GM18505 (cell line): Measurements from ENCODE around the gene CYP2A7.
"Not testable (repeated sequence)": the region's sequence is repeated elsewhere in the genome, so short reads cannot be mapped to it uniquely, and the experiment has no call there.

Source experiments
- ATAC-seq: cut with Tn5 transposase; IDR thresholded peaks from one replicate; pipeline ENCODE4 v1.9.1; 2021; ENCODE audit not compliant: unreplicated experiment
- POLR2A ChIP-seq: IDR thresholded peaks from 4 replicates; pipeline ENCODE4 v1.6.1; 2011; ENCODE audit warnings: borderline replicate concordance; ENCODE audit not compliant: insufficient read depth, insufficient read length; ENCODE audit errors: extremely low read depth

The CYP2A7 gene

DNA sequence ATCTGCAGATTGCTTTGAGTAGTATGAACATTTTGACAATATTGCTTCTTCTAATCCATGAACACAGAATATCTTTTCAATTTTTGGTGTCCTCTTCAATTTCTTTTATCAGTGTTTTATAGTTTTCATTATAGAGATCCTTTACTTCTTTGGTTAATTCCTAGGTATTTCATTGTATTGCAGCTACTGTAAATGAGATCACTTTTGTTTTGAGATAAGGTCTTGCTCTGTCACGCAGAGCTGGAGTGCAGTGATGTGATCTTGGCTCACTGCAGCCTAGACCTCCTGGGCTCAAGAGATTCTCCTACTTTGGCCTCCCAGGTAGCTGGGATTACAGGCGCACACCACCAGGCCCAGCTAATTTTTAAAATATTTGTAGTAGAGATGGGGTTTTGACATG, 9.8 kb downstream of the CYP2A7 start:
- no peak for ATAC-seq
- no peak for TF ChIP-seq POLR2A

DNA sequence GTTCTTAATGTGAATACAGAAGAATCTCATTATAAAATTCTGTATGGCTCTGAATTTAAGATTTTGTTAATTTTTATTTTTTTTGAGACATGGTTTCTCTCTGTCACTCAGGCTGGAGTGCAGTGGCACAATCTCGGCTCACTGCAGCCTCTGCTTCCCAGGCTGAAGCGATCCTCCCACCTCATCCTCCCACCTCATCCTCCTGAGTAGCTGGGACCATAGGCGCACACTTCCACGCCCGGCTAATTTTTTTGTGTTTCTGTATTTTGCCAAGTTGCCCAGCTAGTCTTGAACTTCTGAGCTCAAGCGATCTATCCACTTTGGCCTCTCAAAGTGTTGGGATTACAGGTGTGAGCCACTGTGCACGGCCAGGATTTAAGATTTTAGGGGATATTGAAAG, 14.3 kb downstream of the CYP2A7 start:
- no peak for ATAC-seq
- no peak for TF ChIP-seq POLR2A

DNA sequence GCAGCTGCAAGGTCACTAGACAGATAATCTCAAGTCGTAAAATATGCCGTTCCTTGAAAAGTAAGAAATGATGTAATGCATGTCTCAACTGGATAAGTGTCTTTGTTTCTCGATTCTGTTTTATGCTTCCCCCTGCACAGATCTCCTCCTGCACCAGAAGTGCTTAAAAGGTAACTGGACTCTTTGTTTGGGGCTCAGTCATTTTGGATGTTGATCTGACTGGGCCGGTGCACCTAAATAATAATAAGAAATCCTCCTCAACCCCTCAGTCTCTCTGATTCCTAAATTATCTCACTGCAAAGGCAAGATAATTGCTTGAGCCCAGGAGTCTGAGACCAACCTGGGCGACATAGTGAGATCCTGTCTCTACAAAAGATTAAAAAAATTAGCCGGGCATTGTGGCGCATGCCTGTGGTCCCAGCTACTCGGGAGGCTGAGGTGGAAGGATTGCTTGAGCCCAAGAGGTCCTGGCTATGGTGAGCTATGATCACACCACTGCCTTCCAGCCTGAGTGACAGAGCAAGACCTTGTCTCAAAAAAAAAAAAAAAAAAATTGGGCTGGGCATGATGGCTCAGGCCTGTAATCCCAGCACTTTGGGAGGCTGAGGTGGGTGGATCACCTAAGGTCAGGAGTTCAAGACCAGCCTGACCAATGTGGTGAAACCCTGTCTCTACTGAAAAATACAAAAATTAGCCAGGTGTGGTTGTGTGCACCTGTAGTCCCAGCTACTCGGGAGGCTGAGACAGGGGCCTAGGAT, 17.1 kb downstream of the CYP2A7 start:
- not testable (repeated sequence) for ATAC-seq

DNA sequence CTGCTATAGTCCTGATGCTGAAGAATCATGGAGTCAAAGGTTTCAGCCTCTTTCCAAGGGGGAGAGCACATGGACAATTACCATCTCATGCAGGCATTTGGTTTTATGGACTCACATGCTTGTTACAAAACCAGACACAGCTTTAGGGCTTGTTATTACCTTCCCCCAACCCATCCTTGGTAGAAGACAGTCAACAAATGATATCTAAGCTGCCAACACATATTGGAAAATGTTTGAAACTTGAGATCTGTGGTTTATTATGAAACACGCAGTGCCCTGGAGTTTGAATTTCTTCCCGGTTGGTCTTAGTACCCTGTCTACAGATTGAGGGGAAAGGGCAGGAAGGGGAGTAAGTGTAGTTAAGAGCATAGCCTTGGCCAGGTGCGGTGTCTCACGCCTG, 19.2 kb downstream of the CYP2A7 start:
- ATAC-seq, result no peak
- no peak for TF ChIP-seq POLR2A

DNA sequence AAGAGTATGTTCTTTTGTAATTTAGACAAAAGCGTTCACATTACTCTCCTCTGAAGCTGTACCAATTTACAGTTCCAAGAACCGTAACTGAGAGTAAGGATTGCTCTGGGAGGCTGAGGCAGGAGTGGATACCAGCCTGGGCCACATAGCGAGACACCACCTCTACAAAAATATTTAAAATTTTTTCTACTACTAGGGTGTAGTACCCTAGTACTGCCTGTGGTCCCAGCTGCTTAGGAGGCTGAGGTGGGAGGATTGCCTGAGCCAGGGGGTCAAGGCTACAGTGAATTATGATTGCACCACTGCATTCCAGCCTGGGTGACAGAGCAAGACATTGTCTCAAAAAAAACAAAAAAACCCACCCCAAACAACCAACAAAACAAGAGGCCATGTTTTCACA, 19.7 kb downstream of the CYP2A7 start:
- TF ChIP-seq POLR2A, result no peak
- no peak for ATAC-seq

DNA sequence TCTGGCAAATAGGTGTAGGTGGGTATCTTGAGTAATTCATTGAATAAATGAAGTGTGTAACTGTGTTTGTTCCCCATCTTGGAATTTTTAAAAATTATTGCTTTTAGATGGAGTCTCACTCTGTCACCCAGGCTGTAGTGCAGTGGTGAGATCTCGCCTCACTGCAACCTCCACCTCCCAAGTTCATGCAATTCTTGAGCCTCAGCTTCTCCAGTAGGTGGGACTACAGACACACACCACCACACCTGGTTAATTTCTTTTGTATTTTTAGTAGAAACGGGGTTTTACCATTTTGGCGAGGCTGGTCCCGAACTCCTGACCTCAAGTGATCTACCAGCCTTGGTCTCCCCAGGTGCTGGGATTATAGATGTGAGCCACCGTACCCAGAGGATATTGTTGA, 23.9 kb downstream of the CYP2A7 start:
- ATAC-seq, result no peak
- no peak for TF ChIP-seq POLR2A

DNA sequence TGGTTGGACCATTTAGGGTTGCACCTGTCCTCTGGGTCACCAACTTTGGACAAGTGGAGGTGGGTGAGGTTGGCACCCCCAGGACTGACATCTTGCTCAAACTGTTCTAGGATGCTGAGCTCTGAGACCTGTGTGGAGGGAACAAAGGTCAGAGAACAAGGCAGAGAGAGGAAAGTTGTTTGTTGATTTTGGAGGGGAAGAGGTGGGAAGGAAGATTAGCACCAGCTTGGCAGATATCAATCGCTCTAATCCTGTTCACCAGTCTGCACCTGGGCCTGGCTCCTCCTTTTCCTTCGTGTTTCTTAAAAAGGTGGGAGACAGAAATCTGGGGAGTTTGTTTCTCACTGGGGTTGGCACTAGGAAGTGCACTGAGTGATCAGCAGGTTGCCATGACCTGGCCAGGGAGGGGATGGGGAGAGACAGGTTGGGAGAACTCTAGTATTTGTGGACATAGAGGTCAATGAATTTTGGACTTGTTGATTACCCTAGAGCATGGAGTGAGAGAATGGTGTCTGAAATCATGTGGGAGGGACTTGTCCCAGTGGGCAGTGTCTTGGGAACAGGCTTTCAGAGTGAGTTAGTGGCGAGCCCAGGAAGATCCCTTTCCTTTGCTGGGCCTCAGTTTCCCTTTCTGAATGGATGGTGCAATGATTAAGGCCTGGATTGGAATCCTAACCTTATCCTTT, 29.4 kb downstream of the CYP2A7 start:
- not testable (repeated sequence) for ATAC-seq

DNA sequence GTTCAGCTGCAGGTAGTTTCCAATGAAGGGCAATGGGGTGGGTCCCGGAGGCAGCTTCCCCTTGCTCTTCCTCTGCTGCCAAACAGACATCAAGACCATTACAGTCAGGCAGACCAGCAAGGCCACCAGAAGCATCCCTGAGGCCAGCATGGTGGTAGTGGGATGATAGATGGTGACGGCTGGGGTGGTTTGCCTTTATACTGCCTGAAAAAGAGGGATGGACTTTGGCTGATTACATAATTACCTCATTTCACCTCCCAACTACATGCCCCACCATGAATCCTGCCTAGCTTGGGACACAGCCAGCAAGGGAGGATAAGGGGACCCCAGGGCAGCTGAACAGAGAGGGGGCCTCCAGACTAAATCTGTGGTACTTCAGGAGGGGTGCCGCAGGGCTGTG, 31.8 kb downstream of the CYP2A7 start, which contains the start of gene CYP2A6:
Gene CYP2A6, minus strand, starts transcription at position 171 of the 400 bp plus-strand sequence. Its CDS starts 21 bp downstream, at position 150.
- not testable (repeated sequence) for ATAC-seq

DNA sequence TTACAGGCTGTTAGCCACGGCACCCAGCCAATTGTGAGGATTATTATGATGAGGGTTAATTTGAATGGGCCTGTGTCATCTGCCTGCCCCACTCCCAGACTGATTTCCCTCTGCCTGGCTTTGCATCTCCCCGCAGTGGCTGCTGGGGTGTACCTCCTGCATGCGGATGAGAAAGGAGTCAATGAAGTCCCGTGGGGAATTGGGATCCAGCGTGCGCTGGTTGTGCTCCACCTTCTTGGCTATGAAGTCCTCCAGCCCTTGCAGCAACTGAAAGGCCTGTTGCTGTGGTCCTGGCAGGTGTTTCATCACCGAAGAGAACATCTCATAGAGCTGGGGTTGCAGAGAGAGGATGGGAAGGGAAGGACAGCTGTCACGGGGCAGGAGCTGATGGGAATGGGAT, 35.3 kb downstream of the CYP2A7 start:
- ATAC-seq, result not testable (repeated sequence)

DNA sequence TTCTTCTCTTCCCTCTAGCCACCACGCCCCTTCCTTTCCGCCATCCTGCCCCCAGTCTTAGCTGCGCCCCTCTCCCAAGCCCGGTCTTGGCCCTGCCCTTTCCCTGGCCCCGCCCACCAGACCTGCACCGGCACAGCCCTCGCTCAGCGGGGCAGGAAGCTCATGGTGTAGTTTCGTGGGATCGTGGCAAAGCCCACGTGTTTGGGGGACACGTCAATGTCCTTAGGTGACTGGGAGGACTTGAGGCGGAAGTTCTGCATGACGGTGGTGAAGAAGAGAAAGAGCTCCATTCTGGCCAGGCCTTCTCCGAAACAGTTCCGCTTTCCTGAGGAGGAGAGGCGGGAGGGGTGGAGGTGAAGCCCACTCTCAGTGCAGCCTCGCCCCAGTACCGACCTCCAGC, 38.4 kb downstream of the CYP2A7 start:
- ATAC-seq, result not testable (repeated sequence)

DNA sequence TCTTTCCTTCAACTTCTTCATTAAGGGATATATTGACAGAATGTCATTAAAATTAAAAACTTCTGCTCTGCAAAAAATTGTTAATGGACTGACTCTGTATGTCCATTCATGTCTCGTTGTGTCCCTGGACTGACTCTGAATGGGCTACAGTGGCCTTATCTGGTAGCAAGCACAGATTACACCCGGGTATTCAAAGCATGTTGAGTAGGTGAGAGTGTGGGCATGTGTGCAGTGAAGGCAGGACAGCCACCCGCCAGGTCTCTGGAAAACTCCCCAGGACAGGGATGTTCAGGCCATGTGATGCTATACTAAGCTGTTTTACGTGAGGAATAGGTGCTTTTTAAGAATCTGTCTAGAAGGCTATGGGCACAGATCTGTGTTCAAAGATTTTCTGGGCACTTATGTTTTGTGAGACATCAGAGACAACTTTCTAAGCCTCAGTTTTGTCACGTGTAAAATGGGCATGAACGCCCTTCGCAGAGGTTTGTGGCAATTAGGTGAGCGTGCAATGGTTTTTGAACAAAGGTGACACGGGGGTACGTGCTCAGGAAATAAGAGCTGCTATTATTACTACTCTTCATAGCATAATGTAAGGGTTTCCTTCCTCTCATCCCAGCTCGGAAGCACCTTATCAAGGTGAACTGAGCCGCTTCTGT, 38.9 kb downstream of the CYP2A7 start:
- not testable (repeated sequence) for ATAC-seq

DNA sequence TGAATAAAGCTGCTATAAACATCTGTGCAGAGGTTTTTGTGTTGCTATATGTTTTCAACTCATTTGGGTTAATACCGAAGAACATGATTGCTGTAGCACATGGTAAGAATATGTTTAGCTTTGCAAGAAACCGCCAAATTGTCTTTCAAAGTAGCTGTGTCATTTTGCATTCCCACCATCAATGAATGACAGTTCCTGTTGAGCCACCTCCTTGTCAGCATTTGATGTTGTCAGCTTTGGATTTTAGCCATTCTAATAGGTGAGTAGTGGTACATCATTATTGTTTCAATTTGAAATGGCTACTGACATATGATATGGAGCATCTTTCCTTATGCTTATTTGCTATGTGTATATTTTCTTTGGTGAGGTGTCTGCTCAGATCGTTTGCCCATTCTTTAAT, 40.0 kb downstream of the CYP2A7 start:
- ATAC-seq, result not testable (repeated sequence)

DNA sequence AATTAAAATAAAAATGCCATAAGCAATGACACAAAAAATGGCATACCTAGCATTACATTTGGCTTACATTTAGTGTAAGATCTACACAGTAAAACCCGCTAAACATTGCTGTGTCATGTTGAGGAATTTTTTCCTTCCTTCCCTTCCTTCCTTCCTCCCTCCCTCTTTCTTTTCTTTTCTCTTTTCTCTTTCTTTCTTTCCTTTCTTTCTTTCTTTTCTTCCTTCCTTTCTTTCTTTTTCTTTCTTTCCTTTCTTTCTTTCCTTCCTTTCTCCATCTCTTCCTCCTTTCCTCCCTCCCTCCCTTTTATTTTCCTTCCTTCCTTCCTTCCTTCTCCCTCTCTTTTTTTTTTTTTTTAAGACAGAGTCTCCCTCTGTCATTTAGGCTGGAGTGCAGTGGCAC, 43.6 kb downstream of the CYP2A7 start:
- ATAC-seq, result not testable (repeated sequence)

DNA sequence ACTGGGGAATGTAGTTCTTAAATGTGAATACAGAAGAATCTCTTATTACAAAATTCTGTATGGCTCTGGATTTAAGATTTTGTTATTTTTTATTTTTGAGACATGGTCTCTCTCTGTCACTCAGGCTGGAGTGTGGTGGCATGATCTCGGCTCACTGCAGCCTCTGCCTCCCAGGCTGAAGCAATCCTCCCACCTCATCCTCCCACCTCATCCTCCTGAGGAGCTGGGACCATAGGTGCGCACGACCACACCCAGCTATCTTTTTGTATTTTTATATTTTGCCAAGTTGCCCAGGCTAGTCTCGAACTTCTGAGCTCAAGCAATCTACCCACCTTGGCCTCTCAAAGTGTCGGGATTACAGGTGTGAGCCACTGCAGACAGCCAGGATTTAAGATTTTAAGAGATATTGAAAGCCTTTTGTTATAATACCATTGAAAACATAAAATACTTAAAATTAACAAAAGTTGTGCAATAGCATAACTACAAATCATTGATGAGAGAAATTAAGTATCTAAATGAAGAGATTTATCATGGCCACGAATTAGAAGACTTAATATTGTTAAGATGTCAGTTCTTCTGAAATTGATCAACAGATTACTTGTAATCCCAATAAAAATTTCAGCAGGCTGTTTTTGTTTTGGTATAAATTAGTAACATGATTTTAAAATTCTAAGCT, 45.1 kb downstream of the CYP2A7 start:
- no peak for TF ChIP-seq POLR2A
- no peak for ATAC-seq

DNA sequence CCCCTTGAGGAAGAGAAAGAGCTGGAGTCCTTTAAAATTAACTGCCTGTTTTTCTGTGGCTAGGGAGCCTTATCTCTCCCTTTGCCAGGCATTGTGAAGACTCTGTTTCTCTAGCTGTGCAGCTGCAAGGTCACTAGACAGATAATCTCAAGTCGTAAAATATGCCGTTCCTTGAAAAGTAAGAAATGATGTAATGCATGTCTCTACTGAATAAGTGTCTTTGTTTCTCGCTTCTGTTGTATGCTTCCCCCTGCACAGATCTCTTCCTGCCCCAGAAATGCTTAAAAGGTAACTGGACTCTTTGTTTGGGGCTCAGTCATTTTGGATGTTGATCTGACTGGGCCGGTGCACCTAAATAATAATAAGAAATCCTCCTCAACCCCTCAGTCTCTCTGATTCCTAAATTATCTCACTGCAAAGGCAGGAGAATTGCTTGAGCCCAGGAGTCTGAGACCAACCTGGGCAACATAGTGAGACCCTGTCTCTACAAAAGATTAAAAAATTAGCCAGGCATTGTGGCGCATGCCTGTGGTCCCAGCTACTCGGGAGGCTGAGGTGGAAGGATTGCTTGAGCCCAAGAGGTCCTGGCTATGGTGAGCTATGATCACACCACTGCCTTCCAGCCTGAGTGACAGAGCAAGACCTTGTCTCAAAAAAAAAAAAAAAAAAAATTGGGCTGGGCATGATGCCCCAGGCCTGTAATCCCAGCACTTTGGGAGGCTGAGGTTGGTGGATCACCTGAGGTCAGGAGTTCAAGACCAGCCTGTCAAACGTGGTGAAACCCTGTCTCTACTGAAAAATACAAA, 48.1 kb downstream of the CYP2A7 start:
- not testable (repeated sequence) for ATAC-seq

DNA sequence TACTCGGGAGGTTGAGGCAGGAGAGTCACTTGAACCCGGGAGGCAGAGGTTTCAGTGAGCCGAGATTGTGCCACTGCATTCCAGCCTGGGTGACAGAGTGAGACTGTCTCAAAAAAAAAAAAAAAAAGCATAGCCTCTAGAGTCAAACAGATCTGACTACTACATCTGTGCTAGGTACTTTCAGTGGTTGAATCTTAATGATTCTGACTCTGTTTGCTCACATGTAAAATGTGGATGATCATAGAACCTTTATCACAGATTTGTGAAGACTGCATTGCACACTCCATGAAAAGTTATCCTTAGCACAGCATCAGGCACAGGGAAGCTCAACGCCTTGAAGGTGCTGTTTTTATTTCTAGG, 49.6 kb downstream of the CYP2A7 start:
- not testable (repeated sequence) for ATAC-seq
